Cardiac ventricle fibroblast (primary cell): Measurements from ENCODE around the gene TMOD1. TPM values are rescaled to one million over a fixed set of nuclear protein-coding genes. Genes with fewer than 3 reads are reported as not detected.

ENCODE experiments used
- total RNA-seq: library from RNA; depleted of rRNA; stranded (reverse); fragments of >200 nt; gene quantifications from 2 replicates; pipeline ENCODE4 v1.2.3, GENCODE V29; 2015

TMOD1 gene
- total RNA-seq: 0.06 and 0.39 TPM in 2 replicates

DNA sequence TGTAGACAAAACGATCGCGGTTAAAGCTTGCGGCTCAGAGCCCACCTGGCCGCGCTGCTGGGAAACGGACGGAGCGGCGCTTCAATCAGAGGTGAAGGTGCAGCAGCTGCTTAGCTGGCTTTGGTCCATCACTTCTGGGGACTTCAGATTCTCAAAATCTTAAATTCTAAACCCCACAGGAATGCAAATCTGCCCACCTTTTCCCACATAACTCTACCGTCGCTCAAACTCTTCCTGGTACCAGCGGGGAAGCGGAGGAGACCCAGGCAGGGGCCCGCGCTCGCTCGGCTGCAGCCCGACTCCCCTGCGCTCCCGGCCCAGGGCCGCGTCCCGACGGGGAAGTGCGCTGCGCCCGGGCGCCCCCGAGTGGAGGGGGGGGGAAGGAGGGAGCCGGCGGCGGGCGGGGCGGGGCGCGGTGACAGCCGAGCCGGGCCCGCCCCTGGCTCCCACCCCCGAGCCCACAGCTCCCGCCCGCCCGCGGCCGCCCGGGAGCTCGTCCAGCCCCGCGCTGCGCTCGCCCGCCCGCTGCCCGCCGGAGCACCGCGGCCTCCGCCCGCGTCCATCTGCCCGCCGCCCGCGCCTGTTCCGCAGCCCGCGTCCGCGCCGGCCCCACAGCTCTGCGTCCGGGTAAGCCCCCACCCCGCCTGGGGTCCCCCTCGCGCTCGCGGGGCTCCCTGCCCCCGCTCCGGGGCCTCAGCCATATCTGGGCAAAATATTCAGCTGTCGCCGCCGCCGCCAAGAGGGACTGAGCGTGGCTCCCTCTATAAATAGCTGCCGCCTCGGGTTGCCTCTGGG is at the start of gene TMOD1:
Gene TMOD1 (plus strand): TSS at position 490 of the 795 bp plus-strand sequence. CDS start 22,523 bp downstream, outside the sequence.

DNA sequence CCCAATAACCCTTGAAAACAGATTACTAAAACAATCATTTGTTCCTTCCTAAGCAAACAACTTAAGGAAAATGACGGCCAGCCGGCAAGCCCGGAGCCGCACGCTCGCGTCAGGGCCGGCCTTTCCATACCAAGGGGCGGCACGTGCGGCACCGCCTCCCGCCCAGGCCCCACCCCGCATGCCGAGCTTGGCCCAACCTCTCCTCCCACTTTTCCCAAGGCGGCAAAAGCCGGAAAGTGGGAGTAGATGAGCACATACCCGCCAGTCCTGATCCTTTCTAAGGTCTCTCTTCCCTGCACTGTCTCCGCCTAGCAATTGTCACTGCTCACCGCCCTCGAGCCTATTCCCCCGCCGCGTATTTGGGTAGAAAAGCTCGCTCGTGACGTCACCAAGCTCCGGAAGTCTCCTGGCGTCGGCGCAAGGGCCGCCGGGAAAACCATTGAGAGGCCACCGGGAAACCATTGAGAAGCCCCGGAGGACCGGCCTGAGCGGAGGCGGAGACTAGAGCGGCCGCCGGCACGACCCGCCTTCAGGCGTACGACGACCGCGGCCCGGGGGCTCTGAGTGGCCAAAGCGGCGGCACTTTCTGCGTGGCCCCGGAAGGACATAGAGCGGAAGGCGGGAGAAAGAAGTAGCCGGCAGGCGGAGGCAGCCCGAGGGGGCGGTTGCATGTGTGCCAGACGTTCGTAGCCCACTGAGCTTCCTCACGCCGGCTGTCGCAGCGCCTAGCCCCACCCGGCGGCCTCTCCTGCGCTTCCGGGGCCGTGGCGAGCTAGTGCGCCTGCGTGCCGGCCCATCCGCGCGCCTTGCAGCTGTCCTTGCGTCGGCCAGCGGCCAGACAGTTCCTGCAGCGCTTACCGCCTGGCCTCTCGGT is 131.8 kb downstream of the TMOD1 start, which contains the start of the genes NCBP1 and TSTD2:
Gene NCBP1 (plus strand): TSS at position 837 of the 874 bp plus-strand sequence. CDS start 61 bp downstream, outside the sequence.
Gene TSTD2 (minus strand): TSS at position 384 of the 874 bp plus-strand sequence. CDS start 5,806 bp downstream, outside the sequence.

Other genes starting within 250 kb of the TMOD1 start
- 1.7 and 2.0 TPM in 2 replicates for gene CCDC180, start 194.0 kb upstream of the TMOD1 start, total RNA-seq
- 2.4 and 2.5 TPM in 2 replicates for gene TDRD7, start 89.6 kb upstream of the TMOD1 start, total RNA-seq
- 8.7 and 12.2 TPM in 2 replicates for gene TSTD2, start 131.7 kb downstream of the TMOD1 start, total RNA-seq
- gene NCBP1, start 132.2 kb downstream of the TMOD1 start, total RNA-seq: 19.8 and 20.8 TPM in 2 replicates
- gene XPA, start 195.7 kb downstream of the TMOD1 start, total RNA-seq: 7.9 and 12.0 TPM in 2 replicates